ENCODE measurements around the gene PADI4.
"Not testable (repeated sequence)": the region's sequence is repeated elsewhere in the genome, so short reads cannot be mapped to it uniquely, and the experiment has no call there.

The PADI4 gene

GRCh38 chr1:17315542-17316130 is 7.6 kb downstream of the PADI4 start:
- FAIRE-seq, result no peak

- FAIRE-seq, result no peak
Observed at GRCh38 chr1:17316704-17317103, 8.7 kb downstream of the PADI4 start.

- FAIRE-seq, result no peak
Observed at GRCh38 chr1:17318262-17318661, 10.3 kb downstream of the PADI4 start.

- FAIRE-seq, result no peak
Observed at GRCh38 chr1:17319561-17320350, 11.8 kb downstream of the PADI4 start.

- not testable (repeated sequence) for FAIRE-seq
Observed at GRCh38 chr1:17321857-17322390, 13.9 kb downstream of the PADI4 start.

GRCh38 chr1:17328855-17329254 is 20.9 kb downstream of the PADI4 start:
- FAIRE-seq, result peak; percentile 84

GRCh38 chr1:17329610-17330009 is 21.6 kb downstream of the PADI4 start:
- FAIRE-seq, result no peak

GRCh38 chr1:17330856-17331255 is 22.9 kb downstream of the PADI4 start:
- FAIRE-seq, result no peak

- FAIRE-seq, result no peak
Observed at GRCh38 chr1:17333081-17333480, 25.1 kb downstream of the PADI4 start.

GRCh38 chr1:17335821-17336710 is 28.1 kb downstream of the PADI4 start:
- FAIRE-seq, result no peak

- FAIRE-seq, result no peak
Observed at GRCh38 chr1:17338706-17339493, 30.9 kb downstream of the PADI4 start.

- FAIRE-seq, result no peak
Observed at GRCh38 chr1:17339521-17339920, 31.5 kb downstream of the PADI4 start.

- FAIRE-seq, result no peak
Observed at GRCh38 chr1:17340358-17340757, 32.4 kb downstream of the PADI4 start.

GRCh38 chr1:17342014-17342441 is 34.0 kb downstream of the PADI4 start:
- no peak for FAIRE-seq

- FAIRE-seq, result not testable (repeated sequence)
Observed at GRCh38 chr1:17345506-17345905, 37.5 kb downstream of the PADI4 start.

GRCh38 chr1:17346046-17346789 is 38.2 kb downstream of the PADI4 start:
- no peak for FAIRE-seq

- FAIRE-seq, result no peak
Observed at GRCh38 chr1:17347769-17348592, 40.0 kb downstream of the PADI4 start.

GRCh38 chr1:17348593-17349234 is 40.7 kb downstream of the PADI4 start:
- no peak for FAIRE-seq

GRCh38 chr1:17350083-17350482 is 42.1 kb downstream of the PADI4 start:
- no peak for FAIRE-seq

GRCh38 chr1:17350928-17351446 is 43.0 kb downstream of the PADI4 start:
- FAIRE-seq, result no peak

Data from TTC549 (cell line).